ENCODE measurements around the gene ABLIM2.

Gene ABLIM2

GRCh38 chr4:8171984-8172924, 13.6 kb upstream of the ABLIM2 start:
- TF ChIP-seq CTCF (conservative IDR thresholded peaks at IDR 0.05) (no peak), ZFX (IDR thresholded peaks at IDR 0.05) (no peak)
- no peak overlapping the region for H3K27ac ChIP-seq

DNA sequence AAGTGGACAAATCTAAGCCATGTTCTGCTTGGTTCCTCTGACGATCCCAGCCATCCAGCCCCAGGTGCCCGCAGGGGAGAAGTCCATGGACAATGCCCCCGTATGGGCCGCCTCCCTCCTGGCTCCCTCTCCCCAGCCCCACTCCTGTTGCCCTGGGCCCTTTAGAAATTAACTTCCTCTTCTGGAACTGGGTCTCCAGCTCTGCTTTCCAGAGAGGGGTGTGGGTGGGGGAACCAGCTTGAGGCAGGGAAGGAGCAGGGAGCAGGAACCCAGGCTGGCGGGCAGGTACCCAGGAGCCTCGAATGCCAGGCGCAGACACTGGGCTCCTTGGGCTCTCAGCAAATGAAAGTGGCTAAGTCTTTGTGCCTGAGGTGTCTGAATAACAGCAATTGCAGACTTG, 12.7 kb upstream of the ABLIM2 start:
- TF ChIP-seq CTCF (conservative IDR thresholded peaks at IDR 0.05) (no peak), ZFX (IDR thresholded peaks at IDR 0.05) (no peak)
- no peak overlapping the region for H3K27ac ChIP-seq

DNA sequence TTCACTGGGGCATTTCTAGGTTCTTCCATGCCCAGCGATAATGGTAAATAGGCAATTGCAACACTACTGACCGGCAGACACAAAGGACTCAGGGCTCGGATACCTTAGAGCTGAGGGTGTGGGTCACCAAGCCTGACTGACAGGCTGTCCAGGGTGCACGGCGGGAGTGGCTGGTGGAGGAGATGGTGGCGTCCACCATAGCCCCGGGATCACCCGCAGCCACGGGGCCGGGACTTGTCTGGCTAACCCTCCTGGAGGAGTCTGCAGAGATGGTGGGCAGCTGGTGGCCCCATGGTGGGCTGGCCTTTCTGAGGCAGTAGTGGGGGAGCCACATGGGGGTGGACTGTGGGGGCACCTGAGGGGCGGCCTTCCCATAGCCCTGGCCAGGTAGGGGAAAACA, 11.7 kb upstream of the ABLIM2 start:
- TF ChIP-seq CTCF (conservative IDR thresholded peaks at IDR 0.05): no peak
- no peak for TF ChIP-seq ZFX (IDR thresholded peaks at IDR 0.05)
- no peak overlapping the region for H3K27ac ChIP-seq

- TF ChIP-seq CTCF (conservative IDR thresholded peaks at IDR 0.05): no peak
- no peak for TF ChIP-seq ZFX (IDR thresholded peaks at IDR 0.05)
Observed at GRCh38 chr4:8169763-8170162, 11.2 kb upstream of the ABLIM2 start.

GRCh38 chr4:8168832-8169598, 10.4 kb upstream of the ABLIM2 start:
- H3K27ac ChIP-seq: no peak overlapping the region
- TF ChIP-seq CTCF (conservative IDR thresholded peaks at IDR 0.05) (no peak), ZFX (IDR thresholded peaks at IDR 0.05) (no peak)

More at GRCh38 chr4:8169763-8170162, 11.2 kb upstream of the ABLIM2 start:
- no peak overlapping the region for H3K27ac ChIP-seq

- TF ChIP-seq ZFX (IDR thresholded peaks at IDR 0.05) (no peak), CTCF (conservative IDR thresholded peaks at IDR 0.05) (no peak; the same call in 1 of the 2 replicates)
- no peak overlapping the region for H3K27ac ChIP-seq
Observed at GRCh38 chr4:8168232-8168631, 9.6 kb upstream of the ABLIM2 start.

DNA sequence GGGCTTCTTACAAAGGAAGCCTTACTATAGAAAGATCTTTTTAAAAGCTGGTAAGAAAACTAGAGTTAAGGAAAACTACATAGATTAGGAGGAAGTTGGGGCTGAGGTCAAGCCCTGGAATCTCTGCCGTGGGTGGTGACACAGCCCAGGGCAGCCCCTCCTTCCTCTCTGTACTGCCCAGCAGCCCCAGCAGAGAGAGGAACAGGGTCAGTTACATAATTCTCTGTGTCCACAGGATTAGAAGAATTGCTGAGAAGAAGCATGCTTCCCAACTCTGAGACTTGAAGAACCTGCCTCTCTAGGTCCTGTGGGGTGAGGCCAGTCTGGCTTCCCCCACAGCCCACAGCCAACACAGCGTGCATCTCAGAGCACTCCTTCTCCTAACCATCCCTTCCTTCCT, 9.2 kb upstream of the ABLIM2 start:
- H3K27ac ChIP-seq: no peak overlapping the region
- TF ChIP-seq CTCF (conservative IDR thresholded peaks at IDR 0.05) (no peak), ZFX (IDR thresholded peaks at IDR 0.05) (no peak)

Data from C4-2B (cell line).